Thyroid gland (tissue), 4 donors: ENCODE results near the gene RXFP1. TPM values are rescaled to one million over a fixed set of nuclear protein-coding genes. Genes with fewer than 3 reads are reported as not detected.

ENCODE experiments used
- DNase-seq, 2 donors: peaks; one replicate each; pipeline ENCODE4 v3.0.0-alpha.2; 2019
- H3K27ac ChIP-seq, 3 donors: fragments of 200-600 bp; sonication (generic); 1 replicate in 2 of 3; 2 replicates in 1 of 3; pipeline ENCODE4 v1.5.1; 2016 to 2019; ENCODE audit warnings: mild to moderate bottlenecking in 1 of 3, moderate library complexity in 1 of 3
- H3K27me3 ChIP-seq: fragments of 200-600 bp; sonication (generic); one replicate; pipeline ENCODE4 v1.5.1; 2019
- H3K36me3 ChIP-seq, 2 donors: fragments of 200-600 bp; sonication (generic); one replicate each; pipeline ENCODE4 v1.5.1; 2016 to 2019
- H3K4me1 ChIP-seq, 2 donors: fragments of 200-600 bp; sonication (generic); one replicate each; pipeline ENCODE4 v1.5.1; 2017 to 2019
- H3K4me3 ChIP-seq, 3 donors: fragments of 200-600 bp; sonication (generic); replicated peaks in 1 of 3; 1 replicate in 2 of 3; 2 replicates in 1 of 3; pipeline ENCODE4 v1.5.1; 2016; ENCODE audit warnings: mild to moderate bottlenecking in 1 of 3
- H3K9me3 ChIP-seq: fragments of 200-600 bp; sonication (generic); one replicate; pipeline ENCODE4 v1.5.1; 2017
- CTCF ChIP-seq, 6 experiments: fragments of 200-600 bp in 3 of 6; fragments of 450-650 bp in 3 of 6; sonication (generic) in 3 of 6; IDR thresholded peaks; one replicate each; pipeline ENCODE4 v1.5.1; 2016 to 2019; ENCODE audit warnings: antibody characterized with exemption in 6 of 6, mild to moderate bottlenecking in 2 of 6, inconsistent platforms in 1 of 6, moderate library complexity in 1 of 6
- POLR2A ChIP-seq, 2 donors: fragments of 450-650 bp; IDR thresholded peaks; one replicate each; pipeline ENCODE4 v1.6.1; 2017; ENCODE audit warnings: antibody characterized with exemption in 2 of 2, mild to moderate bottlenecking in 2 of 2, moderate library complexity in 1 of 2
- WGBS, 2 donors: methylation state at CpG; one replicate each; pipeline ENCODE4 v1.1.5; 2017; 5-methylcytosine and 5-hydroxymethylcytosine counted together
- intact Hi-C: fragments of 100-400 bp; cut with DNase I; formaldehyde crosslinking; loops from one replicate; pipeline ENCODE4 v1.15.1; 2023
- total RNA-seq, 4 donors: library from RNA; depleted of rRNA; stranded (reverse); fragments of >200 nt; gene quantifications; one replicate each; pipeline ENCODE4 v1.2.3, GENCODE V29; 2016

The RXFP1 gene
- total RNA-seq, 4 donors from 2014 or later, result 0.13 to 3.5 (median 0.63) TPM

GRCh38 chr4:158605393-158605792 lies 83.7 kb downstream of the RXFP1 start:
- intact Hi-C loops, result no loop called here

GRCh38 chr4:158606969-158607368 lies 85.3 kb downstream of the RXFP1 start:
- intact Hi-C loops, result no loop called here
- DNase-seq, result no peak
- Histone ChIP-seq H3K9me3 (no peaks in the 10 kb centered on the region), H3K4me1 (no peaks in the 10 kb centered on the region), H3K36me3 (no peaks in the 10 kb centered on the region), H3K27ac (no peak overlapping the region), H3K4me3 (no peak overlapping the region), H3K27me3 (no peaks in the 10 kb centered on the region)
- WGBS, 2 donors, result 92 to 93% methylated on average over 4 of the region's 4 CpGs
- TF ChIP-seq CTCF (IDR thresholded peaks at IDR 0.05) (no peak), POLR2A (IDR thresholded peaks at IDR 0.05) (no peak)

More at GRCh38 chr4:158605393-158605792, 83.7 kb downstream of the RXFP1 start:
- TF ChIP-seq POLR2A (IDR thresholded peaks at IDR 0.05) (no peak), CTCF (IDR thresholded peaks at IDR 0.05) (no peak)
- Histone ChIP-seq H3K36me3 (no peaks in the 10 kb centered on the region), H3K4me1 (no peaks in the 10 kb centered on the region), H3K4me3 (no peak overlapping the region), H3K27me3 (no peaks in the 10 kb centered on the region), H3K27ac (no peak overlapping the region), H3K9me3 (no peaks in the 10 kb centered on the region)
- WGBS, 2 donors, result 71 to 84% methylated on average over 6 of the region's 6 CpGs
- no peak for DNase-seq

GRCh38 chr4:158609116-158609515 lies 87.4 kb downstream of the RXFP1 start:
- no peak for DNase-seq
- Histone ChIP-seq H3K4me3 (no peak overlapping the region), H3K9me3 (no peaks in the 10 kb centered on the region), H3K27ac (no peak overlapping the region), H3K27me3 (no peaks in the 10 kb centered on the region), H3K36me3 (no peaks in the 10 kb centered on the region), H3K4me1 (no peaks in the 10 kb centered on the region)
- intact Hi-C loops, result no loop called here
- 86 to 87% methylated on average over 4 of the region's 4 CpGs for WGBS, 2 donors
- TF ChIP-seq CTCF (IDR thresholded peaks at IDR 0.05) (no peak), POLR2A (IDR thresholded peaks at IDR 0.05) (no peak)

- intact Hi-C loops, result no loop called here
- H3K27ac ChIP-seq, result no peak overlapping the region
- H3K36me3 ChIP-seq, result no peaks in the 10 kb centered on the region
- no peaks in the 10 kb centered on the region for H3K9me3 ChIP-seq
- TF ChIP-seq CTCF (IDR thresholded peaks at IDR 0.05) (no peak), POLR2A (IDR thresholded peaks at IDR 0.05) (no peak)
- no peak for DNase-seq
- 73 to 83% methylated on average over 1 of the region's 1 CpG for WGBS, 2 donors
- no peak overlapping the region for H3K4me3 ChIP-seq
- H3K4me1 ChIP-seq, result no peaks in the 10 kb centered on the region
- no peaks in the 10 kb centered on the region for H3K27me3 ChIP-seq
Observed at GRCh38 chr4:158610790-158611189, 89.1 kb downstream of the RXFP1 start.

- DNase-seq, result no peak
Observed at GRCh38 chr4:158613046-158613445, 91.4 kb downstream of the RXFP1 start.

More at GRCh38 chr4:158613046-158613445, 91.4 kb downstream of the RXFP1 start:
- 82 to 93% methylated on average over 1 of the region's 1 CpG for WGBS, 2 donors
- intact Hi-C loops, result no loop called here
- no peak for TF ChIP-seq POLR2A (IDR thresholded peaks at IDR 0.05)
- no peak for TF ChIP-seq CTCF (IDR thresholded peaks at IDR 0.05)
- Histone ChIP-seq H3K4me3 (no peak overlapping the region), H3K27ac (no peak overlapping the region), H3K36me3 (no peaks in the 10 kb centered on the region), H3K9me3 (no peaks in the 10 kb centered on the region), H3K4me1 (no peaks in the 10 kb centered on the region), H3K27me3 (no peaks in the 10 kb centered on the region)
